HEK293 (cell line): Measurements from ENCODE around the gene CFAP119.
A peak's percentile ranks its signal among the peaks of the same experiment; 100 is the strongest.

ENCODE experiments used
- CTCF ChIA-PET: fragments of 350-600 bp; formaldehyde crosslinking; extraction: SDS; loops from one replicate; lab custom pipeline; 2021; ENCODE audit warnings: antibody characterized with exemption; lab: Yijun Ruan, JAX
- POLR2A ChIA-PET: fragments of 300-600 bp; formaldehyde crosslinking; extraction: SDS; loops from one replicate; lab custom pipeline; 2020; ENCODE audit warnings: antibody characterized with exemption, inconsistent platforms; lab: Yijun Ruan, JAX
- H3K27ac ChIP-seq: fragments of 200-500 bp; sonication (Bioruptor generic); 2 replicates; pipeline ENCODE4 v1.5.1; 2014; ENCODE audit warnings: low read depth, low read length, control low read depth, inconsistent platforms; ENCODE audit errors: extremely low read depth
- H3K36me3 ChIP-seq, 2 experiments: fragments of 200-500 bp in 1 of 2; sonication (Bioruptor generic) in 1 of 2; 1 replicate in 1 of 2; 2 replicates in 1 of 2; pipeline ENCODE4 v1.5.1; 2014 to 2017; ENCODE audit warnings: inconsistent platforms in 2 of 2, low read length in 2 of 2; ENCODE audit not compliant: control insufficient read depth in 2 of 2, insufficient read depth in 1 of 2
- H3K4me1 ChIP-seq: fragments of 200-500 bp; sonication (Bioruptor generic); 2 replicates; pipeline ENCODE4 v1.5.1; 2014; ENCODE audit warnings: mild to moderate bottlenecking, low read length, inconsistent platforms; ENCODE audit not compliant: control insufficient read depth, insufficient read depth
- H3K4me3 ChIP-seq: 2 replicates; pipeline ENCODE4 v1.5.1; 2011; ENCODE audit warnings: low read depth, mild to moderate bottlenecking, control low read depth, low read length, moderate library complexity
- H3K9me3 ChIP-seq: fragments of 200-500 bp; sonication (Bioruptor generic); 2 replicates; pipeline ENCODE4 v1.5.1; 2014; ENCODE audit warnings: low read depth, low read length, inconsistent platforms; ENCODE audit not compliant: control insufficient read depth, insufficient read depth
- GLIS1 ChIP-seq: fragments of 450-650 bp; formaldehyde crosslinking; IDR thresholded peaks from 2 replicates; pipeline ENCODE4 v1.5.1; 2016; ENCODE audit warnings: missing biosample characterization, missing genetic modification characterization
- GLIS2 ChIP-seq: fragments of 450-650 bp; formaldehyde crosslinking; IDR thresholded peaks from 2 replicates; pipeline ENCODE4 v1.5.1; 2016; ENCODE audit warnings: missing biosample characterization, missing genetic modification characterization
- HOXC10 ChIP-seq: sonication (generic); formaldehyde crosslinking; IDR thresholded peaks from 2 replicates; pipeline ENCODE4 v1.8.1; 2023; ENCODE audit warnings: mild to moderate bottlenecking, missing genetic modification reagents
- IKZF3 ChIP-seq: fragments of 450-650 bp; IDR thresholded peaks from 2 replicates; pipeline ENCODE4 v1.5.0; 2018; ENCODE audit warnings: missing biosample characterization, mild to moderate bottlenecking, missing genetic modification characterization, moderate library complexity
- PATZ1 ChIP-seq: fragments of 450-650 bp; formaldehyde crosslinking; IDR thresholded peaks from 2 replicates; pipeline ENCODE4 v1.5.1; 2016; ENCODE audit warnings: missing biosample characterization, missing genetic modification characterization
- ZBTB44 ChIP-seq: fragments of 450-650 bp; IDR thresholded peaks from 2 replicates; pipeline ENCODE4 v1.5.1; 2018; ENCODE audit warnings: missing biosample characterization, mild to moderate bottlenecking, missing genetic modification characterization
- ZFP3 ChIP-seq: fragments of 450-650 bp; formaldehyde crosslinking; IDR thresholded peaks from 2 replicates; pipeline ENCODE4 v1.5.1; 2016; ENCODE audit warnings: low read depth, missing biosample characterization, missing genetic modification characterization
- ZNF214 ChIP-seq: fragments of 450-650 bp; formaldehyde crosslinking; IDR thresholded peaks from 2 replicates; pipeline ENCODE4 v1.5.1; 2017; ENCODE audit warnings: missing biosample characterization, mild to moderate bottlenecking, missing genetic modification characterization, borderline replicate concordance
- ZNF341 ChIP-seq: fragments of 450-650 bp; formaldehyde crosslinking; IDR thresholded peaks from 2 replicates; pipeline ENCODE4; 2016; ENCODE audit warnings: low read depth, missing biosample characterization, missing genetic modification characterization
- ZNF350 ChIP-seq: fragments of 450-650 bp; formaldehyde crosslinking; IDR thresholded peaks from 2 replicates; pipeline ENCODE4 v1.5.0; 2017; ENCODE audit warnings: missing biosample characterization, mild to moderate bottlenecking, missing genetic modification characterization
- ZNF416 ChIP-seq: fragments of 450-650 bp; formaldehyde crosslinking; IDR thresholded peaks from 2 replicates; pipeline ENCODE4 v1.5.1; 2016; ENCODE audit warnings: missing biosample characterization, missing genetic modification characterization
- ZNF449 ChIP-seq: fragments of 450-650 bp; formaldehyde crosslinking; IDR thresholded peaks from 2 replicates; pipeline ENCODE4 v1.5.1; 2017; ENCODE audit warnings: missing biosample characterization, mild to moderate bottlenecking, missing genetic modification characterization, moderate library complexity
- ZNF514 ChIP-seq: fragments of 450-650 bp; formaldehyde crosslinking; IDR thresholded peaks from 2 replicates; pipeline ENCODE4 v1.5.1; 2016; ENCODE audit warnings: missing biosample characterization, missing genetic modification characterization
- ZNF544 ChIP-seq: fragments of 450-650 bp; formaldehyde crosslinking; IDR thresholded peaks from 2 replicates; pipeline ENCODE4 v1.5.0; 2017; ENCODE audit warnings: missing biosample characterization, missing genetic modification characterization
- ZNF645 ChIP-seq: fragments of 450-650 bp; formaldehyde crosslinking; IDR thresholded peaks from 2 replicates; pipeline ENCODE4; 2016; ENCODE audit warnings: missing biosample characterization, missing genetic modification characterization
- TF ChIP-seq, protein P1 (sequence below): fragments of 450-650 bp; formaldehyde crosslinking; IDR thresholded peaks from 2 replicates; pipeline ENCODE4 v1.5.1; 2017; ENCODE audit warnings: missing biosample characterization, missing genetic modification characterization

CFAP119 gene

DNA sequence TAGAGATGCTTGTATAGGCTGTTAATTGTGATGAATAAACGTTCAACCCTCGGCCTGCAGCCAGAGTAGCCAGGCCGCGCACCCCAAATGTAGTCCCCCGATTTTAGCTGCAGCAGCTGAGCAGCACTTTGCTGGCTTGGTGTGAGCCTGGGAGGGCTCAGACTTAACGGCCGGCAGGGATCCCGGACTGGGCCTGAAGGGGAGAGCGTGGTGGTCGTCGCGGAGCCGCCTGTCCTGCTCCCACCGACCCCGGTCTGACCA is 13.2 kb upstream of the CFAP119 start (continued):
- TF ChIP-seq ZBTB44 (tag by site-specific recombination): no peak
- no peak for TF ChIP-seq HOXC10
- TF ChIP-seq ZNF341 (tag by site-specific recombination): 0 out of 2 replicates have a peak, but pooled peaks have one; percentile 5
- TF ChIP-seq ZNF350 (tag by site-specific recombination): no peak

GRCh38 chr16:30774367-30775130 is 12.7 kb upstream of the CFAP119 start:
- no peaks in the 10 kb centered on the region; the same call in 1 of the 2 replicates for H3K4me1 ChIP-seq
- no peaks in the 10 kb centered on the region for H3K9me3 ChIP-seq
- H3K27ac ChIP-seq: peak overlapping the region; percentile 92; the same call in 1 of the 2 replicates
- ChIA-PET CTCF (interaction anchor here (0.7 to 1.1 kb wide), 2 partner anchors 127 to 249 kb away, joined by 3 to 7 read pairs; no protein-coding TSS in a partner anchor), POLR2A (interaction anchor here (0.6 to 2.6 kb wide), 20 partner anchors 8 to 707 kb away, joined by 3 to 34 read pairs (median 6); partner anchors contain the start of genes FBXL19, PHKG2, PRR14 and ZNF629)
- TF ChIP-seq ZNF514 (tag by site-specific recombination): no peak
- peak; percentile 44 for TF ChIP-seq GLIS2 (tag by site-specific recombination)
- TF ChIP-seq, protein P1, sequence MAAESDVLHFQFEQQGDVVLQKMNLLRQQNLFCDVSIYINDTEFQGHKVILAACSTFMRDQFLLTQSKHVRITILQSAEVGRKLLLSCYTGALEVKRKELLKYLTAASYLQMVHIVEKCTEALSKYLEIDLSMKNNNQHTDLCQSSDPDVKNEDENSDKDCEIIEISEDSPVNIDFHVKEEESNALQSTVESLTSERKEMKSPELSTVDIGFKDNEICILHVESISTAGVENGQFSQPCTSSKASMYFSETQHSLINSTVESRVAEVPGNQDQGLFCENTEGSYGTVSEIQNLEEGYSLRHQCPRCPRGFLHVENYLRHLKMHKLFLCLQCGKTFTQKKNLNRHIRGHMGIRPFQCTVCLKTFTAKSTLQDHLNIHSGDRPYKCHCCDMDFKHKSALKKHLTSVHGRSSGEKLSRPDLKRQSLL (tag by site-specific recombination): no peak
- TF ChIP-seq ZNF544: no peak
- no peak for TF ChIP-seq ZNF214 (tag by site-specific recombination)
- peak; percentile 48; the same call in 1 of the 2 replicates for TF ChIP-seq IKZF3 (tag by site-specific recombination)
- 0 out of 2 replicates have a peak, but pooled peaks have one; percentile 27 for TF ChIP-seq ZNF341 (tag by site-specific recombination)
- TF ChIP-seq ZNF449 (tag by site-specific recombination): 0 out of 2 replicates have a peak, but pooled peaks have one; percentile 7
- peak; percentile 60 for TF ChIP-seq GLIS1 (tag by site-specific recombination)
- peaks cover 8 to 62% of the 10 kb centered on the region in 2 experiments; a peak in 2 of 3 replicates for H3K36me3 ChIP-seq
- peak overlapping the region; percentile 76; the same call in 1 of the 2 replicates for H3K4me3 ChIP-seq

GRCh38 chr16:30773826-30774225 is 12.0 kb upstream of the CFAP119 start:
- ChIA-PET CTCF (interaction anchor here (0.5 to 0.6 kb wide), 2 partner anchors 80 to 292 kb away, joined by 3 to 5 read pairs; no protein-coding TSS in a partner anchor), POLR2A (interaction anchor here (2.2 to 2.6 kb wide), 4 partner anchors 10 to 25 kb away, joined by 8 to 34 read pairs (median 20); partner anchors contain the start of gene PHKG2)
- Histone ChIP-seq H3K36me3 (peaks cover 10 to 67% of the 10 kb centered on the region in 2 experiments; a peak in 2 of 3 replicates), H3K4me1 (no peaks in the 10 kb centered on the region; the same call in 1 of the 2 replicates), H3K9me3 (no peaks in the 10 kb centered on the region)
- no peak for TF ChIP-seq ZNF645 (tag by site-specific recombination)
- TF ChIP-seq PATZ1 (tag by site-specific recombination): 0 out of 2 replicates have a peak, but pooled peaks have one; percentile 38
- TF ChIP-seq ZFP3 (tag by site-specific recombination): no peak
- no peak for TF ChIP-seq ZNF416 (tag by site-specific recombination)
- TF ChIP-seq, all 188 proteins: peak for 1
- H3K27ac ChIP-seq: no peak overlapping the region
- no peak overlapping the region for H3K4me3 ChIP-seq
